Mesenchymal stem cell (in vitro differentiated cells and primary cell): ENCODE data around the gene DTD1.

Experiments used
- DNase-seq: peaks from one replicate; pipeline ENCODE4 v3.0.0-alpha.2; 2013
- H2AFZ ChIP-seq: one replicate; pipeline ENCODE4 v1.6.1; 2013; ENCODE audit warnings: low read depth, mild to moderate bottlenecking, control low read depth, inconsistent platforms, low read length, moderate library complexity
- H2AK5ac ChIP-seq: 2 replicates; pipeline ENCODE4 v1.6.1; 2013; ENCODE audit warnings: low read length, moderate library complexity, mild to moderate bottlenecking, inconsistent platforms; ENCODE audit not compliant: severe bottlenecking
- H2BK120ac ChIP-seq: one replicate; pipeline ENCODE4 v1.6.1; 2013; ENCODE audit warnings: low read depth, mild to moderate bottlenecking, inconsistent platforms, low read length, moderate library complexity
- H2BK12ac ChIP-seq, 2 experiments: one replicate each; pipeline ENCODE4 v1.6.1; 2013; ENCODE audit warnings: inconsistent platforms in 2 of 2, low read length in 2 of 2, mild to moderate bottlenecking in 2 of 2, moderate library complexity in 2 of 2, control low read depth in 1 of 2
- H2BK15ac ChIP-seq: one replicate; pipeline ENCODE4 v1.6.1; 2013; ENCODE audit warnings: mild to moderate bottlenecking, low read depth, inconsistent platforms; ENCODE audit not compliant: poor library complexity, severe bottlenecking
- H2BK5ac ChIP-seq: 2 replicates; pipeline ENCODE4 v1.6.1; 2013; ENCODE audit warnings: low read depth, mild to moderate bottlenecking, low read length, control low read depth, inconsistent platforms; ENCODE audit not compliant: poor library complexity, severe bottlenecking
- H3K14ac ChIP-seq, 2 experiments: one replicate each; pipeline ENCODE4 v1.6.1; 2013; ENCODE audit warnings: inconsistent platforms in 2 of 2, low read length in 2 of 2, control low read depth in 1 of 2, mild to moderate bottlenecking in 1 of 2, moderate library complexity in 1 of 2
- H3K18ac ChIP-seq, 2 experiments: one replicate each; pipeline ENCODE4 v1.6.1; 2013; ENCODE audit warnings: inconsistent platforms in 2 of 2, low read length in 2 of 2, control low read depth in 1 of 2, low read depth in 1 of 2, mild to moderate bottlenecking in 1 of 2
- H3K23ac ChIP-seq, 2 experiments: one replicate each; pipeline ENCODE4 v1.6.1; 2013; ENCODE audit warnings: inconsistent platforms in 2 of 2, low read length in 2 of 2, mild to moderate bottlenecking in 2 of 2, moderate library complexity in 2 of 2, control low read depth in 1 of 2
- H3K27ac ChIP-seq: 2 replicates; pipeline ENCODE4 v1.5.1; 2013; ENCODE audit warnings: mild to moderate bottlenecking, moderate library complexity, low read length, control low read depth, inconsistent platforms; ENCODE audit not compliant: poor library complexity, severe bottlenecking
- H3K27me3 ChIP-seq, 2 experiments: 2 replicates each; pipeline versions ENCODE4 v1.6.1 to v1.7.0; 2013; ENCODE audit warnings: low read length in 2 of 2, mild to moderate bottlenecking in 2 of 2, moderate library complexity in 2 of 2, control low read depth in 1 of 2, inconsistent platforms in 1 of 2; ENCODE audit not compliant: control insufficient read depth in 1 of 2, insufficient read depth in 1 of 2
- H3K36me3 ChIP-seq, 2 experiments: 2 replicates each; pipeline versions ENCODE4 v1.6.1 to v1.7.0; 2013; ENCODE audit warnings: low read length in 2 of 2, control low read depth in 1 of 2, inconsistent platforms in 1 of 2, low read depth in 1 of 2, mild to moderate bottlenecking in 1 of 2; ENCODE audit not compliant: insufficient read depth in 2 of 2, control insufficient read depth in 1 of 2
- H3K4ac ChIP-seq, 2 experiments: one replicate each; pipeline ENCODE4 v1.6.1; 2013; ENCODE audit warnings: inconsistent platforms in 2 of 2, low read length in 2 of 2, mild to moderate bottlenecking in 2 of 2, moderate library complexity in 2 of 2, control low read depth in 1 of 2, low read depth in 1 of 2
- H3K4me1 ChIP-seq: 2 replicates; pipeline ENCODE4 v1.6.1; 2013; ENCODE audit warnings: low read depth, low read length, control low read depth; ENCODE audit not compliant: control insufficient read depth, insufficient read depth
- H3K4me2 ChIP-seq: 2 replicates; pipeline ENCODE4 v1.6.1; 2013; ENCODE audit warnings: low read length, mild to moderate bottlenecking, inconsistent platforms; ENCODE audit not compliant: poor library complexity, severe bottlenecking
- H3K4me3 ChIP-seq, 2 experiments: 2 replicates each; pipeline versions ENCODE4 v1.5.1 to v1.7.0; 2013; ENCODE audit warnings: low read length in 2 of 2, mild to moderate bottlenecking in 2 of 2, control low read depth in 1 of 2, low read depth in 1 of 2; ENCODE audit not compliant: insufficient read depth in 1 of 2
- H3K79me1 ChIP-seq: replicated peaks from 2 replicates; pipeline ENCODE4 v1.6.1; 2013; ENCODE audit warnings: mild to moderate bottlenecking, control low read depth, low read length, inconsistent platforms; ENCODE audit not compliant: poor library complexity, severe bottlenecking
- H3K9ac ChIP-seq: 2 replicates; pipeline ENCODE4 v1.7.0; 2013; ENCODE audit warnings: mild to moderate bottlenecking, low read length, moderate library complexity
- H3K9me3 ChIP-seq: 2 replicates; pipeline ENCODE4 v1.7.0; 2013; ENCODE audit warnings: mild to moderate bottlenecking, low read length; ENCODE audit not compliant: control insufficient read depth
- H4K8ac ChIP-seq: one replicate; pipeline ENCODE4 v1.6.1; 2013; ENCODE audit warnings: inconsistent platforms, mild to moderate bottlenecking, low read length, moderate library complexity
- H4K91ac ChIP-seq: one replicate; pipeline ENCODE4 v1.6.1; 2013; ENCODE audit warnings: mild to moderate bottlenecking, low read length, inconsistent platforms
- WGBS: methylation state at CpG from one replicate; pipeline ENCODE4 v1.1.7; 2013; ENCODE audit warnings: mixed read lengths; 5-methylcytosine and 5-hydroxymethylcytosine counted together

The DTD1 gene

DNA sequence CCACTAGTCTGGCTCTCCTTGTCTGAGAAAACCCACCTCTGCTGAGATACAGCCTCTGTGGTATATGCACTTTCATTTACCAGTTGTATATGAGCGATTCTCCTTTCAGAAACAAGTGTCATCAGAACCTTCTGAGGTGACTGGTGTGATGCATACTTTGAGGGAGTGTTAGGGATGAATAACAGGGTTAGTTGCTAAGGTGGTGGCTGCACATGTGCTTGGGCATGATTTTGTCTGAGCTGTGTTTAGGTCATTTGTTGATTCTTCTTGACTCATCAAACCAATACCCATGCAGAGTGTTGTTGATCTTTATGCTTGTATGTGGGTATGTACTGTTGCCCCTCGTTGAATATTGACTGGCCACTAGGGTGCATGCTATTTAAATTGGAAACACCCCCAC lies 25.7 kb downstream of the DTD1 start:
- Histone ChIP-seq H2BK120ac (no peak overlapping the region), H3K36me3 (peaks cover 4 to 12% of the 10 kb centered on the region in 2 experiments), H3K27me3 (no peaks in the 10 kb centered on the region), H3K27ac (no peak overlapping the region), H4K91ac (no peak overlapping the region), H3K4me3 (no peak overlapping the region), H2AFZ (no peak overlapping the region), H2BK5ac (no peak overlapping the region), H2BK12ac (no peak overlapping the region), H3K79me1 (peaks cover 11% of the 10 kb centered on the region), H3K23ac (no peak overlapping the region), H3K14ac (no peak overlapping the region), H3K4me1 (peaks cover 2% of the 10 kb centered on the region), H3K9ac (no peak overlapping the region), H3K18ac (no peak overlapping the region), H2AK5ac (no peak overlapping the region), H3K4me2 (no peak overlapping the region), H3K4ac (no peak overlapping the region), H4K8ac (no peak overlapping the region), H2BK15ac (no peak overlapping the region), H3K9me3 (no peaks in the 10 kb centered on the region)
- 96% methylated on average over 1 of the region's 2 CpGs for WGBS
- no peak for DNase-seq

GRCh38 chr20:18614244-18614643 lies 26.4 kb downstream of the DTD1 start:
- no peak overlapping the region for H2AK5ac ChIP-seq
- H2BK5ac ChIP-seq: no peak overlapping the region
- no peak overlapping the region for H3K9ac ChIP-seq
- H2BK12ac ChIP-seq: no peak overlapping the region
- no peak overlapping the region for H3K4me3 ChIP-seq
- no peaks in the 10 kb centered on the region for H3K27me3 ChIP-seq
- no peak for DNase-seq
- peaks cover 4 to 12% of the 10 kb centered on the region in 2 experiments for H3K36me3 ChIP-seq
- H2BK120ac ChIP-seq: no peak overlapping the region
- H3K27ac ChIP-seq: no peak overlapping the region
- no peak overlapping the region for H2AFZ ChIP-seq
- WGBS: 95% methylated on average over 5 of the region's 5 CpGs
- no peak overlapping the region for H3K23ac ChIP-seq
- H3K18ac ChIP-seq: no peak overlapping the region
- H2BK15ac ChIP-seq: no peak overlapping the region
- H4K91ac ChIP-seq: no peak overlapping the region
- no peak overlapping the region for H3K14ac ChIP-seq
- H3K4me2 ChIP-seq: no peak overlapping the region
- H4K8ac ChIP-seq: no peak overlapping the region
- H3K9me3 ChIP-seq: no peaks in the 10 kb centered on the region
- H3K4me1 ChIP-seq: peaks cover 2% of the 10 kb centered on the region
- H3K79me1 ChIP-seq: peaks cover 14% of the 10 kb centered on the region
- H3K4ac ChIP-seq: no peak overlapping the region

- no peak overlapping the region for H3K4me2 ChIP-seq
- WGBS: 90% methylated on average over 5 of the region's 5 CpGs
- no peak overlapping the region for H2BK120ac ChIP-seq
- H2BK5ac ChIP-seq: no peak overlapping the region
- peaks cover 2% of the 10 kb centered on the region for H3K4me1 ChIP-seq
- no peak overlapping the region for H3K4ac ChIP-seq
- peaks cover 4 to 12% of the 10 kb centered on the region in 2 experiments for H3K36me3 ChIP-seq
- peaks cover 15% of the 10 kb centered on the region for H3K79me1 ChIP-seq
- no peak overlapping the region for H2BK15ac ChIP-seq
- H3K4me3 ChIP-seq: no peak overlapping the region
- H3K14ac ChIP-seq: no peak overlapping the region
- no peak overlapping the region for H3K18ac ChIP-seq
- H4K8ac ChIP-seq: no peak overlapping the region
- no peak for DNase-seq
- H2AFZ ChIP-seq: no peak overlapping the region
- H3K27me3 ChIP-seq: no peaks in the 10 kb centered on the region
- no peak overlapping the region for H2BK12ac ChIP-seq
- no peaks in the 10 kb centered on the region for H3K9me3 ChIP-seq
- H3K9ac ChIP-seq: no peak overlapping the region
- no peak overlapping the region for H4K91ac ChIP-seq
- H3K23ac ChIP-seq: no peak overlapping the region
- H2AK5ac ChIP-seq: no peak overlapping the region
- no peak overlapping the region for H3K27ac ChIP-seq
These were observed 27.3 kb downstream of the DTD1 start for GRCh38 chr20:18615020-18615650.

DNA sequence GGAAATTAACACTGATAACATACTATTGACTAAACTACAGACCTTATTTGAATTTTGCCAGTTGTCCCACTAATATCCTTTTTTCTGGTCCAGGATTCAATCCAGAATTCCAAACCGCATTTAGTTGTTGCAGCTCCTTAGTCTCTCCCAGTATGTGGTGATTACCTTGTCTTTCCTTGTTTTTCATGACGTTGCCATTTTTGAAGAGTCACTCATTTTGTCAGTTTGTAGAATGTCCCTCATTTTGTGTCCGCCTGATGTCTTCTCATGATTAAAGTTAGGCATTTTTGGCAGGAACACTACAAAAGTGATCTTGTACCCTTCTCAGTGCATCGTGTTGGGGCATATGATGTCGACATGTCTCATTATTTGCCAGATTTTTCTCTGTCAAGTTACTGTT lies 33.1 kb downstream of the DTD1 start:
- H2BK12ac ChIP-seq: no peak overlapping the region
- no peak overlapping the region for H3K23ac ChIP-seq
- WGBS: 97% methylated on average over 5 of the region's 5 CpGs
- H2BK15ac ChIP-seq: no peak overlapping the region
- no peak overlapping the region for H4K91ac ChIP-seq
- no peaks in the 10 kb centered on the region for H3K9me3 ChIP-seq
- H4K8ac ChIP-seq: no peak overlapping the region
- no peak overlapping the region for H3K9ac ChIP-seq
- no peak overlapping the region for H3K4ac ChIP-seq
- H3K27ac ChIP-seq: no peak overlapping the region
- no peak overlapping the region for H2AFZ ChIP-seq
- H3K4me2 ChIP-seq: no peak overlapping the region
- H3K79me1 ChIP-seq: peaks cover 14% of the 10 kb centered on the region
- DNase-seq: no peak
- H2BK120ac ChIP-seq: no peak overlapping the region
- no peak overlapping the region for H2AK5ac ChIP-seq
- no peaks in the 10 kb centered on the region for H3K27me3 ChIP-seq
- peaks cover 3 to 6% of the 10 kb centered on the region in 2 experiments for H3K36me3 ChIP-seq
- H3K14ac ChIP-seq: no peak overlapping the region
- H2BK5ac ChIP-seq: no peak overlapping the region
- H3K4me1 ChIP-seq: no peaks in the 10 kb centered on the region
- no peak overlapping the region for H3K18ac ChIP-seq
- H3K4me3 ChIP-seq: no peak overlapping the region
